Astrocyte (in vitro differentiated cells and primary cell): ENCODE measurements around the gene ITPKB. TPM values are rescaled to one million over a fixed set of nuclear protein-coding genes. Genes with fewer than 3 reads are reported as not detected.

Experiments used
- DNase-seq: peaks from one replicate; pipeline ENCODE4 v3.0.0-alpha.2; 2010; ENCODE audit warnings: low read depth
- FAIRE-seq: peaks from 2 replicates; lab custom pipeline; 2011; peaks lifted over from hg19 to GRCh38; lab: Jason Lieb, UNC
- H2AFZ ChIP-seq: 2 replicates; pipeline ENCODE4 v1.6.0; 2012; ENCODE audit warnings: low read depth, low read length, inconsistent platforms
- H3K27ac ChIP-seq: 2 replicates; pipeline ENCODE4 v1.5.1; 2011; ENCODE audit warnings: low read depth, low read length, inconsistent platforms
- H3K27me3 ChIP-seq: 2 replicates; pipeline ENCODE4 v1.6.0; 2011; ENCODE audit warnings: low read length, inconsistent platforms; ENCODE audit not compliant: insufficient read depth
- H3K36me3 ChIP-seq: 2 replicates; pipeline ENCODE4 v1.5.1; 2011; ENCODE audit warnings: low read length, inconsistent platforms; ENCODE audit not compliant: insufficient read depth
- H3K4me1 ChIP-seq: 2 replicates; pipeline ENCODE4 v1.5.1; 2011; ENCODE audit warnings: low read length, inconsistent platforms; ENCODE audit not compliant: insufficient read depth
- H3K4me2 ChIP-seq: 2 replicates; pipeline ENCODE4 v1.6.0; 2012; ENCODE audit warnings: low read length, inconsistent platforms
- H3K4me3 ChIP-seq: 2 replicates; pipeline ENCODE4 v1.5.1; 2011; ENCODE audit warnings: low read depth, mild to moderate bottlenecking, low read length, inconsistent platforms; ENCODE audit not compliant: insufficient read depth
- H3K79me2 ChIP-seq: 2 replicates; pipeline ENCODE4 v1.6.0; 2012; ENCODE audit warnings: mild to moderate bottlenecking, low read length, inconsistent platforms; ENCODE audit not compliant: insufficient read depth
- H3K9ac ChIP-seq: 2 replicates; pipeline ENCODE4 v1.6.0; 2012; ENCODE audit warnings: mild to moderate bottlenecking, low read length, inconsistent platforms
- H3K9me3 ChIP-seq: 2 replicates; pipeline ENCODE4 v1.5.1; 2012; ENCODE audit warnings: low read depth, mild to moderate bottlenecking, low read length, inconsistent platforms; ENCODE audit not compliant: insufficient read depth
- H4K20me1 ChIP-seq: 2 replicates; pipeline ENCODE4 v1.6.0; 2012; ENCODE audit warnings: low read length, inconsistent platforms; ENCODE audit not compliant: insufficient read depth
- H3K27ac Mint-ChIP-seq: one replicate; pipeline ENCODE4 v1.8.0; 2021; ENCODE audit warnings: mild to moderate bottlenecking, mixed read lengths; ENCODE audit not compliant: unreplicated experiment
- H3K27me3 Mint-ChIP-seq: one replicate; pipeline ENCODE4 v1.8.0; 2021; ENCODE audit warnings: low read depth, mixed read lengths; ENCODE audit not compliant: unreplicated experiment
- H3K36me3 Mint-ChIP-seq: one replicate; pipeline ENCODE4 v1.8.0; 2021; ENCODE audit warnings: low read depth, mixed read lengths; ENCODE audit not compliant: unreplicated experiment
- H3K4me1 Mint-ChIP-seq: one replicate; pipeline ENCODE4 v1.8.0; 2021; ENCODE audit warnings: low read depth, mixed read lengths; ENCODE audit not compliant: unreplicated experiment
- H3K4me3 Mint-ChIP-seq: one replicate; pipeline ENCODE4 v1.8.0; 2021; ENCODE audit warnings: mild to moderate bottlenecking, moderate library complexity, mixed read lengths; ENCODE audit not compliant: unreplicated experiment
- H3K9me3 Mint-ChIP-seq: one replicate; pipeline ENCODE4 v1.8.0; 2021; ENCODE audit warnings: mild to moderate bottlenecking, mixed read lengths; ENCODE audit not compliant: unreplicated experiment
- EZH2 ChIP-seq: IDR thresholded peaks from 2 replicates; pipeline ENCODE4 v1.6.1; 2012; ENCODE audit warnings: mild to moderate bottlenecking, low read length, inconsistent platforms; ENCODE audit not compliant: insufficient read depth
- total RNA-seq: library from RNA; stranded (reverse); gene quantifications from 2 replicates; pipeline ENCODE4 v1.2.1, GENCODE V29; 2021
- TF ChIP-seq, protein P1 (sequence below): IDR thresholded peaks from 2 replicates; pipeline ENCODE4 v1.5.1; 2011; ENCODE audit warnings: low read depth, mild to moderate bottlenecking, inconsistent platforms, low read length, moderate library complexity; ENCODE audit not compliant: insufficient read depth

ITPKB gene
- total RNA-seq, 1 donor from 2014 or later = 10.5 TPM

DNA sequence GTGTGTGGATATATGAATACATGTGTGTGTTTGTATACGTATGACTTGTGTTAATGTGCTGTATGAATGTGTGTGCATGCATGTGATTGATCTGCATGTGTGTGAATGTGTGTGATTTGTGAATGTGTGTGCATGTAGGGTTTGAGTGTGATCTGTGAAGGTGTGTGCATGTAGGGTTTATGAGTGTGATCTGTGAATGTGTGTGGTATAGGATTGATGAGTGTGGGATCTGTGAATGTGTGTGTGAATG lies 102.3 kb downstream of the ITPKB start:
- Mint-ChIP-seq H3K27me3 (peaks cover 11% of the 10 kb centered on the region), H3K36me3 (peaks cover 9% of the 10 kb centered on the region), H3K4me1 (peaks cover 3% of the 10 kb centered on the region), H3K4me3 (no peak overlapping the region), H3K27ac (no peak overlapping the region), H3K9me3 (no peaks in the 10 kb centered on the region)
- Histone ChIP-seq H3K9ac (no peak overlapping the region), H3K79me2 (no peaks in the 10 kb centered on the region), H3K27ac (no peak overlapping the region), H4K20me1 (no peaks in the 10 kb centered on the region), H3K4me1 (no peaks in the 10 kb centered on the region), H2AFZ (no peak overlapping the region), H3K27me3 (no peaks in the 10 kb centered on the region), H3K4me2 (no peak overlapping the region), H3K4me3 (no peak overlapping the region), H3K9me3 (no peaks in the 10 kb centered on the region), H3K36me3 (no peaks in the 10 kb centered on the region)
- no peak for TF ChIP-seq EZH2
- TF ChIP-seq, protein P1, sequence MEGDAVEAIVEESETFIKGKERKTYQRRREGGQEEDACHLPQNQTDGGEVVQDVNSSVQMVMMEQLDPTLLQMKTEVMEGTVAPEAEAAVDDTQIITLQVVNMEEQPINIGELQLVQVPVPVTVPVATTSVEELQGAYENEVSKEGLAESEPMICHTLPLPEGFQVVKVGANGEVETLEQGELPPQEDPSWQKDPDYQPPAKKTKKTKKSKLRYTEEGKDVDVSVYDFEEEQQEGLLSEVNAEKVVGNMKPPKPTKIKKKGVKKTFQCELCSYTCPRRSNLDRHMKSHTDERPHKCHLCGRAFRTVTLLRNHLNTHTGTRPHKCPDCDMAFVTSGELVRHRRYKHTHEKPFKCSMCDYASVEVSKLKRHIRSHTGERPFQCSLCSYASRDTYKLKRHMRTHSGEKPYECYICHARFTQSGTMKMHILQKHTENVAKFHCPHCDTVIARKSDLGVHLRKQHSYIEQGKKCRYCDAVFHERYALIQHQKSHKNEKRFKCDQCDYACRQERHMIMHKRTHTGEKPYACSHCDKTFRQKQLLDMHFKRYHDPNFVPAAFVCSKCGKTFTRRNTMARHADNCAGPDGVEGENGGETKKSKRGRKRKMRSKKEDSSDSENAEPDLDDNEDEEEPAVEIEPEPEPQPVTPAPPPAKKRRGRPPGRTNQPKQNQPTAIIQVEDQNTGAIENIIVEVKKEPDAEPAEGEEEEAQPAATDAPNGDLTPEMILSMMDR = no peak
- FAIRE-seq = no peak
- DNase-seq = no peak

DNA sequence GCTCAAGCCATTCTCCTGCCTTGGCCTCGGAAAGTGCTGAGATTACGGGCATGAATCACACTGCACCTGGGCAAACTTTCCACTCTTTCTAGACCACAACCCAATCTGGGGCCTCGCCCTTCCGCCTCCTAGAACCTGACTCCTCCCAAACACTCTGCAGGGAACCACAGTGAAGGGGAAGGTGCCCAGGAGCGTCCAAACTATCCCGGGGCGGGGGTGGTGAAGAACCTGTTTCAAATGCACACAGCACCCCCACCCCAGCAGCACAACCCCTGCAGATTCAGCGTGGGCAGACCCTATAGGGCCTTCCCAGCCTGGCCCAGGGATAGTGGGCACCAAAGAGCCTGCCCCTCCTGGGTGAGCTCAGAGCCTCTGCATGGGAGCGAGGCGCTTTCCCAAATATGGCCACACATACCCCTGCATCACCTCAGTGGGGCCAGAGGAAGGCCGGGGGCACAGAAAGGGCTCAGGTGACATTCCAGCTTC lies 103.6 kb downstream of the ITPKB start:
- H3K9me3 ChIP-seq = no peaks in the 10 kb centered on the region
- H3K36me3 ChIP-seq = no peaks in the 10 kb centered on the region
- no peak overlapping the region for H2AFZ ChIP-seq
- Mint-ChIP-seq H3K9me3 (no peaks in the 10 kb centered on the region), H3K36me3 (peaks cover 7% of the 10 kb centered on the region), H3K4me1 (peaks cover 3% of the 10 kb centered on the region), H3K27me3 (peaks cover 15% of the 10 kb centered on the region), H3K4me3 (no peak overlapping the region), H3K27ac (no peak overlapping the region)
- no peak overlapping the region for H3K9ac ChIP-seq
- H3K4me3 ChIP-seq = no peak overlapping the region
- H4K20me1 ChIP-seq = no peaks in the 10 kb centered on the region
- H3K27ac ChIP-seq = no peak overlapping the region
- no peak for FAIRE-seq
- no peaks in the 10 kb centered on the region for H3K27me3 ChIP-seq
- no peaks in the 10 kb centered on the region for H3K4me1 ChIP-seq
- DNase-seq = no peak
- TF ChIP-seq, protein P1 = no peak
- no peak for TF ChIP-seq EZH2
- no peak overlapping the region for H3K4me2 ChIP-seq
- no peaks in the 10 kb centered on the region for H3K79me2 ChIP-seq

DNA sequence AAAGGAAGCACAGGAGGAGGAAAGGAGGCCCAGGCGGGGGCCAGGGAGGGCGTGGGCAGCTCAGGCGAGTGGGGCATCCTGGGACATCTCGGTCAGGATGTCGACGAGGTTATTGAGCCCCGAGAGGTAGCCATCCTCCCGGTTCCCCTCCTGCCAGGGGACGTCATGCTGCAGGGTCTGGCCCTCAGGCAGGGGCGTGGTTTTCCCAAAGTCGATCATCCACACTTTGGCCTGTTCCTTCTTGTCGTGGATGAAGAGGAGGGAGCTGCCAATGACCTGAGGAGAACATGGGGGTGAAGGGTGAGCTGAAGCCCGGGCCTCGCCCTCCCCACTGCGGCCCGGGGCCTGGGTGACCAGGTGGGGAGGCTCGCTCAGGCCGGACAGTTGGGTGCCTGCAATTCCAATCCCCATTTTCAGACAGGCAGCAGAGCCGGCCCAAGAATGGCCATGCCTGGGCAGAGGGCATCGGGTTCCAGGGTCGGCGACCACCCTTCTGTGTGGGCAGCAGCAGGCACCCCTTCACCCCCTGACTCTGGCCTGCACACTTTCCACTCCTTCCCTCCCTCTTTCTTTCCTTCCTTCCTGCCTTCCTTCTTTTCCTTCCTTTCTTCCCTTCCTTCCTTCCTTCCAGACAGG lies 104.4 kb downstream of the ITPKB start:
- Histone ChIP-seq H3K4me2 (no peak overlapping the region), H3K27ac (no peak overlapping the region), H3K27me3 (no peaks in the 10 kb centered on the region), H2AFZ (no peak overlapping the region), H3K9me3 (no peaks in the 10 kb centered on the region), H4K20me1 (no peaks in the 10 kb centered on the region), H3K4me1 (no peaks in the 10 kb centered on the region), H3K36me3 (no peaks in the 10 kb centered on the region), H3K4me3 (no peak overlapping the region), H3K79me2 (no peaks in the 10 kb centered on the region), H3K9ac (no peak overlapping the region)
- Mint-ChIP-seq H3K9me3 (no peaks in the 10 kb centered on the region), H3K4me1 (peaks cover 3% of the 10 kb centered on the region), H3K27me3 (peaks cover 14% of the 10 kb centered on the region), H3K4me3 (no peak overlapping the region), H3K27ac (peak overlapping the region; percentile 29), H3K36me3 (peaks cover 5% of the 10 kb centered on the region)
- FAIRE-seq (no peak), DNase-seq (no peak)
- TF ChIP-seq EZH2 = no peak
- TF ChIP-seq, protein P1 = no peak
